AG20443 (cell line): ENCODE data around the gene AMIGO3.
"Not testable (repeated sequence)": the region's sequence is repeated elsewhere in the genome, so short reads cannot be mapped to it uniquely, and the experiment has no call there.

Source experiments
- DNase-seq: peaks from one replicate; pipeline ENCODE4 v3.0.0; 2012; ENCODE audit warnings: low spot score, mixed read lengths

The AMIGO3 gene

GRCh38 chr3:49719214-49719884 is at the start of gene AMIGO3:
Gene AMIGO3 (minus strand): TSS chr3:49719684. CDS start chr3:49719465, 219 bp downstream.
- DNase-seq, result peak; percentile 98

- no peak for DNase-seq
Observed at GRCh38 chr3:49763981-49764380, 44.5 kb upstream of the AMIGO3 start.

- no peak for DNase-seq
Observed at GRCh38 chr3:49761661-49762060, 42.2 kb upstream of the AMIGO3 start.

GRCh38 chr3:49759226-49759625 is 39.7 kb upstream of the AMIGO3 start:
- DNase-seq, result no peak

- no peak for DNase-seq
Observed at GRCh38 chr3:49757197-49757596, 37.7 kb upstream of the AMIGO3 start.

- no peak for DNase-seq
Observed at GRCh38 chr3:49756036-49756435, 36.6 kb upstream of the AMIGO3 start.

GRCh38 chr3:49754536-49754935 is 35.1 kb upstream of the AMIGO3 start:
- DNase-seq, result no peak

GRCh38 chr3:49751501-49751900 is 32.0 kb upstream of the AMIGO3 start:
- DNase-seq, result no peak

GRCh38 chr3:49750056-49750455 is 30.6 kb upstream of the AMIGO3 start:
- no peak for DNase-seq

- not testable (repeated sequence) for DNase-seq
Observed at GRCh38 chr3:49748874-49749273, 29.4 kb upstream of the AMIGO3 start.

- DNase-seq, result no peak
Observed at GRCh38 chr3:49747792-49748480, 28.5 kb upstream of the AMIGO3 start.

- DNase-seq, result no peak
Observed at GRCh38 chr3:49745986-49746385, 26.5 kb upstream of the AMIGO3 start.

- no peak for DNase-seq
Observed at GRCh38 chr3:49740427-49740826, 20.9 kb upstream of the AMIGO3 start.

GRCh38 chr3:49738067-49738713 is 18.7 kb upstream of the AMIGO3 start:
- no peak for DNase-seq

- DNase-seq, result no peak
Observed at GRCh38 chr3:49734752-49735151, 15.3 kb upstream of the AMIGO3 start.

- DNase-seq, result no peak
Observed at GRCh38 chr3:49733551-49733950, 14.1 kb upstream of the AMIGO3 start.

- no peak for DNase-seq
Observed at GRCh38 chr3:49732597-49732996, 13.1 kb upstream of the AMIGO3 start.

GRCh38 chr3:49729966-49730609 is 10.6 kb upstream of the AMIGO3 start:
- DNase-seq, result no peak

- no peak for DNase-seq
Observed at GRCh38 chr3:49727924-49728361, 8.5 kb upstream of the AMIGO3 start.

- no peak for DNase-seq
Observed at GRCh38 chr3:49727154-49727923, 7.9 kb upstream of the AMIGO3 start.

GRCh38 chr3:49725906-49726681 is 6.6 kb upstream of the AMIGO3 start:
- DNase-seq, result no peak
